ENCODE measurements around the gene STK32B. TPM values are rescaled to one million over a fixed set of nuclear protein-coding genes. Genes with fewer than 3 reads are reported as not detected.
"Not testable (repeated sequence)": the region's sequence is repeated elsewhere in the genome, so short reads cannot be mapped to it uniquely, and the experiment has no call there.

Gene STK32B
- total and polyA plus RNA-seq, 8 donors: 0.55 to 6.6 (median 1.6) TPM

DNA sequence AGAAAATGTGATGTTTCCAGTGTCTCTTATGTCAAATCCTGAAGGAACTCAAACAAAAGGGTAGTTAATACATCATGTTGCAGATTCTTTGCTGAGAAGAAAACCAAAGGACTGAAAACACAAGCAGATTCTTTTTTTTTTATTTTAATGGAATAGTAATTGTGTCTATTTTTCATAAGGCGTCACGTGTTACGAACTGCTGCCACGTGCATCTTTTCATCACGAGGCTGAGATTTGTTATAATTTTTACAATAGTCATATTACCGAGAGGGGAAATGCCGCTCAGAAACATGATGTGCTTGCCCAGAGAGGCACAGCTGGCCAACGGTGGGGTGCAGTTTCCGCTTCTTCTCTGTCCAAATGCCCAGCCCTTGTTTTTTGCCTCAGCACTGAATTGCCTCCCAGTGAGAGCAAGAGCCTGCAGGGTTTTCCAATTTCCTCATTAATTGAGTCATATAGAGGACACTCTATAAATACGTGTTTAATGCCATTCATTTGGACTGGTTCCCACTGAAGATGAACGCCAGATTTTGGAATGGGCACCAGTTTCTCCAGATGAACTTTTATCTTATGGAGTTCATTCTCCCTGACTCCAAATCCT lies 225.3 kb downstream of the STK32B start:
- Histone ChIP-seq H3K4me1 (no peaks in the 10 kb centered on the region), H3K36me3 (no peaks in the 10 kb centered on the region), H3K4me3 (no peak overlapping the region), H3K9me3 (no peaks in the 10 kb centered on the region), H3K27me3 (no peaks in the 10 kb centered on the region), H3K27ac (no peak overlapping the region)
- TF ChIP-seq, protein P1, sequence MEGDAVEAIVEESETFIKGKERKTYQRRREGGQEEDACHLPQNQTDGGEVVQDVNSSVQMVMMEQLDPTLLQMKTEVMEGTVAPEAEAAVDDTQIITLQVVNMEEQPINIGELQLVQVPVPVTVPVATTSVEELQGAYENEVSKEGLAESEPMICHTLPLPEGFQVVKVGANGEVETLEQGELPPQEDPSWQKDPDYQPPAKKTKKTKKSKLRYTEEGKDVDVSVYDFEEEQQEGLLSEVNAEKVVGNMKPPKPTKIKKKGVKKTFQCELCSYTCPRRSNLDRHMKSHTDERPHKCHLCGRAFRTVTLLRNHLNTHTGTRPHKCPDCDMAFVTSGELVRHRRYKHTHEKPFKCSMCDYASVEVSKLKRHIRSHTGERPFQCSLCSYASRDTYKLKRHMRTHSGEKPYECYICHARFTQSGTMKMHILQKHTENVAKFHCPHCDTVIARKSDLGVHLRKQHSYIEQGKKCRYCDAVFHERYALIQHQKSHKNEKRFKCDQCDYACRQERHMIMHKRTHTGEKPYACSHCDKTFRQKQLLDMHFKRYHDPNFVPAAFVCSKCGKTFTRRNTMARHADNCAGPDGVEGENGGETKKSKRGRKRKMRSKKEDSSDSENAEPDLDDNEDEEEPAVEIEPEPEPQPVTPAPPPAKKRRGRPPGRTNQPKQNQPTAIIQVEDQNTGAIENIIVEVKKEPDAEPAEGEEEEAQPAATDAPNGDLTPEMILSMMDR (IDR thresholded peaks at IDR 0.05): no peak
- FAIRE-seq (no peak), DNase-seq (no peak), ATAC-seq (no peak)
- intact Hi-C loops (cut with DNase I): no loop called here
- WGBS, 2 donors: 69 to 76% methylated on average over 11 of the region's 11 CpGs

DNA sequence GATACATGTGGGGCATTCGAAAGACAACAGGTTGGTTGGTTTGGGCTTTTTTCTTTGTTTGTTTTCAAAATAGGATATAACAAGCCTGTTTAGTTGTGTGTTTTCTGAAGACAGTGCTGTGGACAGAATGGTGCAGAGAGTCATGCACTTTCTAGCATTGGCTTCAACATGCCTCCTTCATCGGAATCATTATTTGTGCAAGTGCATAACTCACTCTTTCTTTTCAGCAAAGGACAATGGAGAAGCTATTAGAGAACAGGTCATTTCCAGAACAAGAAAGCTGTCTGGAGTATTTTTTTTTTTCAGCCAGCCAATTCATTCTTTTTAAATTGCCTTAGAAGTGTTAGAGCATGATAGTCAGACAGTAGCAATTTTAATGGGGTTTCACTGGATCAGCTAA lies 225.8 kb downstream of the STK32B start:
- no peak for DNase-seq
- no peaks in the 10 kb centered on the region for H3K36me3 ChIP-seq
- 59 to 65% methylated on average over 2 of the region's 2 CpGs for WGBS, 2 donors
- H3K4me3 ChIP-seq: no peak overlapping the region
- no peak overlapping the region for H3K27ac ChIP-seq
- intact Hi-C loops (cut with DNase I): no loop called here
- no peaks in the 10 kb centered on the region for H3K27me3 ChIP-seq
- no peaks in the 10 kb centered on the region for H3K9me3 ChIP-seq
- no peaks in the 10 kb centered on the region for H3K4me1 ChIP-seq
- FAIRE-seq: no peak
- no peak for ATAC-seq
- TF ChIP-seq, protein P1 (IDR thresholded peaks at IDR 0.05): no peak

DNA sequence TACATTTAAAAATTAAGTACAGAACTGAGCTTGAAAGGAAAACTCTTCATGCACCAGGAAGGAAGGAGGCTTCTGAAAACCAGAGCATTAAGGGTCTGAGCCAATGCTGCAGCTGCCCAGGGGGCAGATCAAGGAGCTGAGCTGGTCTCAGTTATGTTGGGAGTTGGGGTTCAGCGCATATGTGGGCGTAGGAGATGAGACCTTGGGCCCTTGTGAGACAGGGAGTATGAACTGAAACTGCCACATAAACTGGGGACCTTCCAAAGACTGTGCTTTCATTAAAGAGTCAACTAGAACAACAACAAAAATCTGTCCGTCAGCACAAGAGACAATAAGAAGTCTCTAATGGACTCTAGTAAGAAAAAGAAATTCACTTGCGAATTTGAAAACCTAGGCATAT lies 226.9 kb downstream of the STK32B start:
- ATAC-seq: no peak
- no peak for FAIRE-seq
- DNase-seq: no peak
- 80 to 91% methylated on average over 4 of the region's 4 CpGs for WGBS, 2 donors
- Histone ChIP-seq H3K27me3 (no peaks in the 10 kb centered on the region), H3K4me3 (no peak overlapping the region), H3K9me3 (no peaks in the 10 kb centered on the region), H3K36me3 (no peaks in the 10 kb centered on the region), H3K27ac (no peak overlapping the region), H3K4me1 (no peaks in the 10 kb centered on the region)
- intact Hi-C loops (cut with DNase I): no loop called here
- TF ChIP-seq, protein P1 (IDR thresholded peaks at IDR 0.05): no peak

DNA sequence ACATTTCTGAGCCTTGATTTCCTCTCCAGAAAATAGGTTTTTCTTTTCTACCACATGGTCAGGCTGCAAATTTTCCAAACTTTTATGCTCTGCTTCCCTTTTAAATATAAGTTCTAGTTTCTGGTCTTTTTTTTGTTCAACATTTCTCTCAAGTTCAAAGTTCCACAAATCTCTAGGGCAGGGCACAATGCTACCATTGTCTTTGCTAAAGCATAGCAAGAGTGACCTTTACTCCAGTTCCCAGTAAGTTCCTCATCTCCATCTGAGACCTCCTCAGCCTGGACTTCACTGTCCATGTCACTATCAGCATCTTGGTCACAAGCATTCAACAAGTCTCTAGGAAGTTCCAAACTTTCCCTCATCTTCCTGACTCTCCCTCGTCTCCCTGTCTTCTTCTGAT lies 228.8 kb downstream of the STK32B start:
- H3K27ac ChIP-seq; intact Hi-C loops (cut with DNase I); FAIRE-seq: not testable (repeated sequence)

DNA sequence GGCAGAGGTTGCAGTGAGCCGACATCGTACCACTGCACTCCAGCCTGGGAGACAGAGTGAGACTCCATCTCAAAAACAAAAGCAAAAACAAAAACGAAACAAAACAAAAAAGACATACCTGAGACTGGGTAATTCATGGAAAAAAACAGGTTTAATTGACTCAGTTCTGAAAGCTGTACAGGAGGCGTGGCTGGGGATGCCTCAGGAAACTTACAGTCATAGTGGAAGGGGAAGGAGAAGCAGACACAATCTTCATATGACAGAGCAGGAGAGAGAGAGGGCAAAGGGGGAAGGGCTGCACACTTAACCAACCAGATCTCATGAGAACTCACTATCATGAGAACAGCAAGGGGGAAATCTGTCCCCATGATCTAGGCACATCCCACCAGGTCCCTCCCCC lies 229.5 kb downstream of the STK32B start:
- WGBS, 2 donors: 63 to 72% methylated on average over 4 of the region's 4 CpGs

More for the DNA sequence above, 228.8 kb downstream of the STK32B start:
- not testable (repeated sequence) for H3K4me3 ChIP-seq, H3K27me3 ChIP-seq, H3K4me1 ChIP-seq, H3K9me3 ChIP-seq, DNase-seq, ATAC-seq, H3K36me3 ChIP-seq
- 38 to 53% methylated on average over 1 of the region's 1 CpG for WGBS, 2 donors

More for the DNA sequence above, 229.5 kb downstream of the STK32B start:
- no peak for FAIRE-seq
- H3K27ac ChIP-seq: no peak overlapping the region
- no peaks in the 10 kb centered on the region for H3K9me3 ChIP-seq
- intact Hi-C loops (cut with DNase I): no loop called here
- no peaks in the 10 kb centered on the region for H3K36me3 ChIP-seq
- DNase-seq: no peak
- no peak overlapping the region for H3K4me3 ChIP-seq
- H3K27me3 ChIP-seq: no peaks in the 10 kb centered on the region
- TF ChIP-seq, protein P1 (IDR thresholded peaks at IDR 0.05): no peak
- H3K4me1 ChIP-seq: no peaks in the 10 kb centered on the region
- ATAC-seq: no peak
